ENCODE data around the gene DMD. TPM values are rescaled to one million over a fixed set of nuclear protein-coding genes. Genes with fewer than 3 reads are reported as not detected.
"Not testable (repeated sequence)": the region's sequence is repeated elsewhere in the genome, so short reads cannot be mapped to it uniquely, and the experiment has no call there.

DMD gene
- total RNA-seq, 1 donor from 2014 or later: 30.6 TPM

DNA sequence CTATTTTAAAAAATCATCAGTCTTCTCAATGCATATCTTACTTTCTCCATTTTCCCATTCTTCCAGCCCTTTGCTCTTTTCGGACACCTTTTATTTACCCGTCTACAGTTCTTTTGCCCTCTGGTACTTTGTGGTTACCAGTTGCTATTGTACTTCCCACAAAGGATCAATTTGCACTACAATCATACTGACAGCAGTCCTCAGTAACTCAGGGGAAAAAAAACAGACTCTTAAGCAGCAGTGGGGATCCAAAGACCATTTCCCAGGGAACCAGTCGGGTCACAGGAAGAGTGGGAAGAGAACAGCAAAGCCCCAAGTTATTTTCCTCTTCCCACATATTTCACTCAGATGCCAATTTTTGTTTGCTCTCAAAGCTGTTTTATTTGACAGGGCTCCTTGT is 23.1 kb downstream of the DMD start:
- TF ChIP-seq, protein P1, sequence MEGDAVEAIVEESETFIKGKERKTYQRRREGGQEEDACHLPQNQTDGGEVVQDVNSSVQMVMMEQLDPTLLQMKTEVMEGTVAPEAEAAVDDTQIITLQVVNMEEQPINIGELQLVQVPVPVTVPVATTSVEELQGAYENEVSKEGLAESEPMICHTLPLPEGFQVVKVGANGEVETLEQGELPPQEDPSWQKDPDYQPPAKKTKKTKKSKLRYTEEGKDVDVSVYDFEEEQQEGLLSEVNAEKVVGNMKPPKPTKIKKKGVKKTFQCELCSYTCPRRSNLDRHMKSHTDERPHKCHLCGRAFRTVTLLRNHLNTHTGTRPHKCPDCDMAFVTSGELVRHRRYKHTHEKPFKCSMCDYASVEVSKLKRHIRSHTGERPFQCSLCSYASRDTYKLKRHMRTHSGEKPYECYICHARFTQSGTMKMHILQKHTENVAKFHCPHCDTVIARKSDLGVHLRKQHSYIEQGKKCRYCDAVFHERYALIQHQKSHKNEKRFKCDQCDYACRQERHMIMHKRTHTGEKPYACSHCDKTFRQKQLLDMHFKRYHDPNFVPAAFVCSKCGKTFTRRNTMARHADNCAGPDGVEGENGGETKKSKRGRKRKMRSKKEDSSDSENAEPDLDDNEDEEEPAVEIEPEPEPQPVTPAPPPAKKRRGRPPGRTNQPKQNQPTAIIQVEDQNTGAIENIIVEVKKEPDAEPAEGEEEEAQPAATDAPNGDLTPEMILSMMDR (IDR thresholded peaks at IDR 0.05): no peak
- TF ChIP-seq EZH2phosphoT487 (IDR thresholded peaks at IDR 0.05) (no peak), EZH2 (IDR thresholded peaks at IDR 0.05) (no peak)
- Mint-ChIP-seq H3K27ac (no peak overlapping the region), H3K27me3 (ENCODE audit: insufficient read depth, low read depth) (no peaks in the 10 kb centered on the region), H3K36me3 (no peaks in the 10 kb centered on the region), H3K9me3 (no peaks in the 10 kb centered on the region), H3K4me3 (no peak overlapping the region), H3K4me1 (peaks cover 10% of the 10 kb centered on the region)
- H3K79me2 ChIP-seq (ENCODE audit: low read depth): no peaks in the 10 kb centered on the region
- peak overlapping the region; percentile 20 for H3K4me3 ChIP-seq
- no peaks in the 10 kb centered on the region for H3K9me3 ChIP-seq (ENCODE audit: low read depth)
- H3K36me3 ChIP-seq: no peaks in the 10 kb centered on the region
- no peak overlapping the region for H3K9ac ChIP-seq
- peaks cover 10% of the 10 kb centered on the region for H3K4me1 ChIP-seq
- no peaks in the 10 kb centered on the region for H4K20me1 ChIP-seq (ENCODE audit: low read depth)
- peak overlapping the region; percentile 65 for H3K4me2 ChIP-seq
- peaks cover 13% of the 10 kb centered on the region for H3F3A ChIP-seq (ENCODE audit: low read depth)
- peak overlapping the region; percentile 56 for H3K27ac ChIP-seq
- peaks cover 72% of the 10 kb centered on the region for H3K27me3 ChIP-seq
- peak; percentile 50 for DNase-seq (ENCODE audit: low spot score)
- no peak overlapping the region for H2AFZ ChIP-seq (replicated peaks)

DNA sequence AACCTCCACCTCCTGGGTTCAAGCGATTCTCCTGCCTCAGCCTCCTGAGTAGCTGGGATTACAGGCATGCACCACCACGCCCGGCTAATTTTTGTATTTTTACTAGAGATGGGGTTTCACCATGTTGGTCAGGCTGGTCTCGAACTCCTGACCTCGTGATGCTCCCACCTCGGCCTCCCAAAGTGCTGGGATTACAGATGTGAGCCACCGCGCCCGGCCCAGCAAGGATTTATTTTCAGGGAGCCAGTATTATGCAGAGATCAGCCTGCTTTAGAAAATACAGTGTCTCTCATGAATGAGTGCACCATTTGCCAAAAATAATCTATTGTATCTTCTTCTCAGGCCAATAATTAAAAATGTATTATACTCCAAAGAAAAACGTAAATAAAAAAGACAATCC is 26.5 kb downstream of the DMD start:
- peaks cover 48% of the 10 kb centered on the region for H3K27me3 ChIP-seq
- not testable (repeated sequence) for H3K27ac ChIP-seq; H3K4me3 ChIP-seq; H3K27ac Mint-ChIP-seq; H3K9ac ChIP-seq; H3K27me3 Mint-ChIP-seq (ENCODE audit: insufficient read depth, low read depth); H3K4me2 ChIP-seq; H3K79me2 ChIP-seq (ENCODE audit: low read depth); H3K4me3 Mint-ChIP-seq; H3K9me3 ChIP-seq (ENCODE audit: low read depth); DNase-seq (ENCODE audit: low spot score); H2AFZ ChIP-seq (replicated peaks); H3K9me3 Mint-ChIP-seq; H4K20me1 ChIP-seq (ENCODE audit: low read depth); H3K36me3 Mint-ChIP-seq; H3K36me3 ChIP-seq; H3K4me1 Mint-ChIP-seq
- peaks cover 10% of the 10 kb centered on the region for H3K4me1 ChIP-seq
- peaks cover 13% of the 10 kb centered on the region for H3F3A ChIP-seq (ENCODE audit: low read depth)

DNA sequence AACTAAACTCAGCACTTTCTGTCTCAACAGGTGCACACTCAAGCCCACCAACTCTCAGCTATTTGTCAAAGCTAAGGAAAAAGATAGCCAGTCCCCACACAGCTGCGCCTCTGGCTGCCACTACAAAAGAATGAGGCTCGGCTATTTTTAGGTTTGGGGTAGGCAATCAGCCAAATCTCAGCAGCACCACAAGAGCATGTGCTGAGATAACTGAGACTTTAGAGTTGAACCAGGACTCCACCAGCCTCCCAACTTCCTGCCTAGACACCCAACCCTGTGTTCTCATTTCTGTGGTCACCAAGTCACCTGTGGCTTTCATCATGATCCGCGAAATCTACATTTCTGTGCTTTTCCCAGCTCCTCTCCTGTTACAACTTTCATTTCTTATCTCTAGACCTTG is 28.0 kb downstream of the DMD start:
- no peaks in the 10 kb centered on the region for H3K27me3 Mint-ChIP-seq (ENCODE audit: insufficient read depth, low read depth)

DNA sequence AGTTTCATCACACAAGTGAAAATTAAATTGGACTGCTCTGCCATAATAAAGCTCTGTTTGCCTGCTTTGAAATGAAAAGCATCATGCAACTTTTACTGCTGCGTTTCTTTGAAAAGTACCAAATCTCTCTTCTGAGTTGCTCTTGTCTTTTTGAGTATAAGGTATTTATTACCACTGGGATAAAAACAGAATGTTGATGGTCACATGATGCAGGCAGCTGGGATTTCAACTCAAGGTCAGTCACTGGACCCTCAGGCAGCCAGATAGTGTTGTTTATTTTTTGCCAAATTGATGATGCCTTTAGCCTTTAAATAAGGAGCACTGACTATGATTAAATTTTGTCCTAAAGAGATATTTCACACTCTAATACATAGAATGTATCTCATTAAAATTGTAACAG is 32.7 kb downstream of the DMD start:
- no peak overlapping the region for H2AFZ ChIP-seq (replicated peaks)
- no peak overlapping the region for H3K4me3 Mint-ChIP-seq
- no peak overlapping the region for H3K27ac ChIP-seq
- H4K20me1 ChIP-seq (ENCODE audit: low read depth): no peaks in the 10 kb centered on the region
- H3K9me3 ChIP-seq (ENCODE audit: low read depth): no peaks in the 10 kb centered on the region
- H3K9ac ChIP-seq: no peak overlapping the region
- H3K27ac Mint-ChIP-seq: no peak overlapping the region
- H3F3A ChIP-seq (ENCODE audit: low read depth): no peaks in the 10 kb centered on the region
- H3K36me3 Mint-ChIP-seq: no peaks in the 10 kb centered on the region
- H3K4me1 ChIP-seq: no peaks in the 10 kb centered on the region
- H3K4me3 ChIP-seq: no peak overlapping the region
- H3K4me1 Mint-ChIP-seq: peaks cover 2% of the 10 kb centered on the region
- no peaks in the 10 kb centered on the region for H3K9me3 Mint-ChIP-seq
- DNase-seq (ENCODE audit: low spot score): no peak
- H3K36me3 ChIP-seq: no peaks in the 10 kb centered on the region
- no peak overlapping the region for H3K4me2 ChIP-seq
- H3K27me3 Mint-ChIP-seq (ENCODE audit: insufficient read depth, low read depth): no peaks in the 10 kb centered on the region
- H3K27me3 ChIP-seq: no peaks in the 10 kb centered on the region
- no peaks in the 10 kb centered on the region for H3K79me2 ChIP-seq (ENCODE audit: low read depth)
- TF ChIP-seq, protein P1 (IDR thresholded peaks at IDR 0.05): no peak
- TF ChIP-seq EZH2 (IDR thresholded peaks at IDR 0.05) (no peak), EZH2phosphoT487 (IDR thresholded peaks at IDR 0.05) (no peak)

More for the DNA sequence above, 28.0 kb downstream of the DMD start:
- H3F3A ChIP-seq (ENCODE audit: low read depth): peaks cover 5% of the 10 kb centered on the region
- no peaks in the 10 kb centered on the region for H3K9me3 ChIP-seq (ENCODE audit: low read depth)
- DNase-seq (ENCODE audit: low spot score): no peak
- no peaks in the 10 kb centered on the region for H4K20me1 ChIP-seq (ENCODE audit: low read depth)
- Mint-ChIP-seq H3K4me3 (no peak overlapping the region), H3K27ac (no peak overlapping the region), H3K36me3 (no peaks in the 10 kb centered on the region), H3K9me3 (no peaks in the 10 kb centered on the region), H3K4me1 (peaks cover 6% of the 10 kb centered on the region)
- no peak for TF ChIP-seq EZH2phosphoT487 (IDR thresholded peaks at IDR 0.05)
- TF ChIP-seq, protein P1 (IDR thresholded peaks at IDR 0.05): no peak
- TF ChIP-seq EZH2 (IDR thresholded peaks at IDR 0.05): no peak
- H3K27me3 ChIP-seq: peaks cover 34% of the 10 kb centered on the region
- H3K4me1 ChIP-seq: peaks cover 2% of the 10 kb centered on the region
- no peaks in the 10 kb centered on the region for H3K36me3 ChIP-seq
- no peaks in the 10 kb centered on the region for H3K79me2 ChIP-seq (ENCODE audit: low read depth)
- H3K9ac ChIP-seq: no peak overlapping the region
- H2AFZ ChIP-seq (replicated peaks): no peak overlapping the region
- no peak overlapping the region for H3K4me2 ChIP-seq
- H3K4me3 ChIP-seq: no peak overlapping the region
- H3K27ac ChIP-seq: no peak overlapping the region

Data from neural progenitor cell (in vitro differentiated cells).